GM21576 (cell line): ENCODE results near the gene CPSF7.

Experiments
- ATAC-seq: cut with Tn5 transposase; IDR thresholded peaks from one replicate; pipeline ENCODE4 v1.9.1; 2021; ENCODE audit warnings: mild to moderate bottlenecking, moderate library complexity; ENCODE audit not compliant: unreplicated experiment

Gene CPSF7

GRCh38 chr11:61357894-61358239, 71.9 kb downstream of the CPSF7 start:
- ATAC-seq, result no peak

GRCh38 chr11:61357233-61357893, 72.4 kb downstream of the CPSF7 start:
- peak; percentile 38 for ATAC-seq

- ATAC-seq, result no peak
Measured at GRCh38 chr11:61356706-61357105, 73.1 kb downstream of the CPSF7 start.

GRCh38 chr11:61354208-61354607, 75.6 kb downstream of the CPSF7 start:
- ATAC-seq, result no peak

GRCh38 chr11:61353131-61354067, 76.4 kb downstream of the CPSF7 start:
- ATAC-seq, result no peak
